ENCODE data around the gene BTBD10.

BTBD10 gene

GRCh38 chr11:13348305-13348704 lies 114.7 kb downstream of the BTBD10 start:
- Histone ChIP-seq H3K36me3 (ENCODE audit: insufficient read depth, low read length) (peaks cover 7% of the 10 kb centered on the region), H3K9ac (ENCODE audit: low read length) (no peak overlapping the region), H3K27me3 (ENCODE audit: control insufficient read depth in 1 of 2, insufficient read depth in 2 of 2, low read length in 2 of 2) (no peaks in the 10 kb centered on the region), H3K4me3 (ENCODE audit: low read depth in 1 of 2, low read length in 2 of 2) (no peak overlapping the region), H3K9me3 (ENCODE audit: low read length) (no peaks in the 10 kb centered on the region), H3K4me1 (ENCODE audit: insufficient read depth, low read length) (no peaks in the 10 kb centered on the region), H3K27ac (ENCODE audit: low read depth, low read length) (no peak overlapping the region)

- Histone ChIP-seq H3K36me3 (ENCODE audit: insufficient read depth, low read length) (peaks cover 4% of the 10 kb centered on the region), H3K27me3 (ENCODE audit: control insufficient read depth in 1 of 2, insufficient read depth in 2 of 2, low read length in 2 of 2) (no peaks in the 10 kb centered on the region), H3K4me3 (ENCODE audit: low read depth in 1 of 2, low read length in 2 of 2) (no peak overlapping the region), H3K4me1 (ENCODE audit: insufficient read depth, low read length) (no peaks in the 10 kb centered on the region), H3K9ac (ENCODE audit: low read length) (no peak overlapping the region), H3K27ac (ENCODE audit: low read depth, low read length) (no peak overlapping the region), H3K9me3 (ENCODE audit: low read length) (no peaks in the 10 kb centered on the region)
Measured at GRCh38 chr11:13347901-13348300, 115.1 kb downstream of the BTBD10 start.

- Histone ChIP-seq H3K36me3 (ENCODE audit: insufficient read depth, low read length) (no peaks in the 10 kb centered on the region), H3K9ac (ENCODE audit: low read length) (no peak overlapping the region), H3K4me1 (ENCODE audit: insufficient read depth, low read length) (no peaks in the 10 kb centered on the region), H3K27me3 (ENCODE audit: control insufficient read depth in 1 of 2, insufficient read depth in 2 of 2, low read length in 2 of 2) (no peaks in the 10 kb centered on the region), H3K9me3 (ENCODE audit: low read length) (no peaks in the 10 kb centered on the region), H3K27ac (ENCODE audit: low read depth, low read length) (no peak overlapping the region), H3K4me3 (ENCODE audit: low read depth in 1 of 2, low read length in 2 of 2) (no peak overlapping the region)
Measured at GRCh38 chr11:13346470-13346869, 116.6 kb downstream of the BTBD10 start.

GRCh38 chr11:13344818-13345217 lies 118.2 kb downstream of the BTBD10 start:
- H3K9me3 ChIP-seq (ENCODE audit: low read length): no peaks in the 10 kb centered on the region
- H3K9ac ChIP-seq (ENCODE audit: low read length): no peak overlapping the region
- H3K4me3 ChIP-seq (ENCODE audit: low read depth in 1 of 2, low read length in 2 of 2): no peak overlapping the region
- H3K36me3 ChIP-seq (ENCODE audit: insufficient read depth, low read length): no peaks in the 10 kb centered on the region
- peaks cover 1% of the 10 kb centered on the region for H3K4me1 ChIP-seq (ENCODE audit: insufficient read depth, low read length)
- no peaks in the 10 kb centered on the region for H3K27me3 ChIP-seq (ENCODE audit: control insufficient read depth in 1 of 2, insufficient read depth in 2 of 2, low read length in 2 of 2)
- H3K27ac ChIP-seq (ENCODE audit: low read depth, low read length): no peak overlapping the region

GRCh38 chr11:13343931-13344717 lies 118.9 kb downstream of the BTBD10 start:
- no peaks in the 10 kb centered on the region for H3K27me3 ChIP-seq (ENCODE audit: control insufficient read depth in 1 of 2, insufficient read depth in 2 of 2, low read length in 2 of 2)
- H3K27ac ChIP-seq (ENCODE audit: low read depth, low read length): no peak overlapping the region
- H3K4me3 ChIP-seq (ENCODE audit: low read depth in 1 of 2, low read length in 2 of 2): no peak overlapping the region
- H3K9me3 ChIP-seq (ENCODE audit: low read length): no peaks in the 10 kb centered on the region
- H3K36me3 ChIP-seq (ENCODE audit: insufficient read depth, low read length): no peaks in the 10 kb centered on the region
- H3K9ac ChIP-seq (ENCODE audit: low read length): no peak overlapping the region
- peaks cover 8% of the 10 kb centered on the region for H3K4me1 ChIP-seq (ENCODE audit: insufficient read depth, low read length)

GRCh38 chr11:13343067-13343466 lies 120.0 kb downstream of the BTBD10 start:
- Histone ChIP-seq H3K36me3 (ENCODE audit: insufficient read depth, low read length) (no peaks in the 10 kb centered on the region), H3K27me3 (ENCODE audit: control insufficient read depth in 1 of 2, insufficient read depth in 2 of 2, low read length in 2 of 2) (no peaks in the 10 kb centered on the region), H3K9ac (ENCODE audit: low read length) (no peak overlapping the region), H3K4me3 (ENCODE audit: low read depth in 1 of 2, low read length in 2 of 2) (no peak overlapping the region), H3K4me1 (ENCODE audit: insufficient read depth, low read length) (peaks cover 18% of the 10 kb centered on the region), H3K9me3 (ENCODE audit: low read length) (no peaks in the 10 kb centered on the region), H3K27ac (ENCODE audit: low read depth, low read length) (no peak overlapping the region)

GRCh38 chr11:13341026-13341425 lies 122.0 kb downstream of the BTBD10 start:
- Histone ChIP-seq H3K9ac (ENCODE audit: low read length) (no peak overlapping the region), H3K4me3 (ENCODE audit: low read depth in 1 of 2, low read length in 2 of 2) (no peak overlapping the region), H3K9me3 (ENCODE audit: low read length) (no peaks in the 10 kb centered on the region), H3K4me1 (ENCODE audit: insufficient read depth, low read length) (peaks cover 18% of the 10 kb centered on the region), H3K36me3 (ENCODE audit: insufficient read depth, low read length) (no peaks in the 10 kb centered on the region), H3K27me3 (ENCODE audit: control insufficient read depth in 1 of 2, insufficient read depth in 2 of 2, low read length in 2 of 2) (no peaks in the 10 kb centered on the region), H3K27ac (ENCODE audit: low read depth, low read length) (no peak overlapping the region)

GRCh38 chr11:13339195-13340153 lies 123.5 kb downstream of the BTBD10 start:
- Histone ChIP-seq H3K27me3 (ENCODE audit: control insufficient read depth in 1 of 2, insufficient read depth in 2 of 2, low read length in 2 of 2) (no peaks in the 10 kb centered on the region), H3K9ac (ENCODE audit: low read length) (no peak overlapping the region), H3K4me1 (ENCODE audit: insufficient read depth, low read length) (peaks cover 18% of the 10 kb centered on the region), H3K27ac (ENCODE audit: low read depth, low read length) (no peak overlapping the region), H3K4me3 (ENCODE audit: low read depth in 1 of 2, low read length in 2 of 2) (no peak overlapping the region), H3K36me3 (ENCODE audit: insufficient read depth, low read length) (no peaks in the 10 kb centered on the region), H3K9me3 (ENCODE audit: low read length) (no peaks in the 10 kb centered on the region)

GRCh38 chr11:13338427-13339069 lies 124.5 kb downstream of the BTBD10 start:
- Histone ChIP-seq H3K27me3 (ENCODE audit: control insufficient read depth in 1 of 2, insufficient read depth in 2 of 2, low read length in 2 of 2) (no peaks in the 10 kb centered on the region), H3K27ac (ENCODE audit: low read depth, low read length) (no peak overlapping the region), H3K4me3 (ENCODE audit: low read depth in 1 of 2, low read length in 2 of 2) (peak overlapping the region in 1 of 2 donors; percentile 26), H3K4me1 (ENCODE audit: insufficient read depth, low read length) (peaks cover 18% of the 10 kb centered on the region), H3K9ac (ENCODE audit: low read length) (peak overlapping the region; percentile 31), H3K36me3 (ENCODE audit: insufficient read depth, low read length) (no peaks in the 10 kb centered on the region), H3K9me3 (ENCODE audit: low read length) (no peaks in the 10 kb centered on the region)

GRCh38 chr11:13338019-13338426 lies 125.0 kb downstream of the BTBD10 start:
- Histone ChIP-seq H3K4me3 (ENCODE audit: low read depth in 1 of 2, low read length in 2 of 2) (peak overlapping the region in 1 of 2 donors; percentile 26), H3K9ac (ENCODE audit: low read length) (peak overlapping the region; percentile 31), H3K4me1 (ENCODE audit: insufficient read depth, low read length) (peaks cover 18% of the 10 kb centered on the region), H3K27ac (ENCODE audit: low read depth, low read length) (no peak overlapping the region), H3K9me3 (ENCODE audit: low read length) (no peaks in the 10 kb centered on the region), H3K27me3 (ENCODE audit: control insufficient read depth in 1 of 2, insufficient read depth in 2 of 2, low read length in 2 of 2) (no peaks in the 10 kb centered on the region), H3K36me3 (ENCODE audit: insufficient read depth, low read length) (no peaks in the 10 kb centered on the region)

All from muscle layer of colon (tissue), 2 donors.